ENCODE results near the gene TAF11L14. TPM values are rescaled to one million over a fixed set of nuclear protein-coding genes. Genes with fewer than 3 reads are reported as not detected.
"Not testable (repeated sequence)": the region's sequence is repeated elsewhere in the genome, so short reads cannot be mapped to it uniquely, and the experiment has no call there.

Gene TAF11L14
- total RNA-seq, result not detected in 2 replicates

DNA sequence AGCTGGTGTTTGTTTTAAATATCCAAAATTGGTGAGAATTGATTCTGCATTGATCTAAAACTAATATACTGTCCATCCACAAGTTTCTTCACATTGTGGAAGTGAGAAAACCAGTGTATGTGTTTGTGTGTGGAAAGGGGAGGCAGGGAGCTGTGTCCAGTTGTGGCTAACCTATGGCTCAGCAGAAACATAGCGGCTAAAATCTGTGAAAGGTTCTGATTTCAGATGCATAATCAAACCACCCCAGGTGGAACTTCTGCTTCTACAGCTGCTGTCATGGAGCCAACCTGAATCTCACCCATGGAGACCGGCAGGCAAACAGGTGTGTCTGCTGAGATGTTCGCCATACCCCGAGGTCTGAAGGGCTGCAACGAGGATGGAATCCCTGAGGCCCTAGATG is at the start of gene TAF11L14:
TAF11L14 (plus strand) TSS at position 301 of the 400 bp plus-strand sequence.
- DNase-seq (ENCODE audit: low read depth), result no peak

DNA sequence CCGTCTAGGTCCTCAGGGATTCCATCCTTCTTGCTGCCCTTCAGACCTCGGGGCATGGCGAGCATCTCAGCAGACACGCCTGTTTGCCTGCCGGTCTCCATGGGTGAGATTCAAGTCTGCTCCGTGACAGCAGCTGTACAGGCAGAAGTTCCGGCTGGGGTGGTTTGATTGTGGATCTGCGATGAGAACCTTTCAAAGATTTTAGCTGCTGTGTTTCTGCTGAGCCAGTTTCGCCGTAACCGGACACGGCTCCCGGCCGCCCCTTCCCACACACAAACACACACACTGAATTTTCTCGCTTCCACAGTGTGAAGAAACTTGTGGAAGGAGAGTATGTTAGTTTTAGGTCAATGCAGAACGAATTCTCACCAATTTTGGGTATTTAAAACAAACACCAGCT is 48.6 kb upstream of the TAF11L14 start, which contains the start of gene TAF11L7:
TAF11L7 (minus strand) TSS at position 101 of the 400 bp plus-strand sequence.
- not testable (repeated sequence) for DNase-seq (ENCODE audit: low read depth)

DNA sequence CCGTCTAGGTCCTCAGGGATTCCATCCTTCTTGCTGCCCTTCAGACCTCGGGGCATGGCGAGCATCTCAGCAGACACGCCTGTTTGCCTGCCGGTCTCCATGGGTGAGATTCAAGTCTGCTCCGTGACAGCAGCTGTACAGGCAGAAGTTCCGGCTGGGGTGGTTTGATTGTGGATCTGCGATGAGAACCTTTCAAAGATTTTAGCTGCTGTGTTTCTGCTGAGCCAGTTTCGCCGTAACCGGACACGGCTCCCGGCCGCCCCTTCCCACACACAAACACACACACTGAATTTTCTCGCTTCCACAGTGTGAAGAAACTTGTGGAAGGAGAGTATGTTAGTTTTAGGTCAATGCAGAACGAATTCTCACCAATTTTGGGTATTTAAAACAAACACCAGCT is 43.4 kb upstream of the TAF11L14 start, which contains the start of gene TAF11L8:
TAF11L8 (minus strand) TSS at position 101 of the 400 bp plus-strand sequence.
- DNase-seq (ENCODE audit: low read depth), result not testable (repeated sequence)

DNA sequence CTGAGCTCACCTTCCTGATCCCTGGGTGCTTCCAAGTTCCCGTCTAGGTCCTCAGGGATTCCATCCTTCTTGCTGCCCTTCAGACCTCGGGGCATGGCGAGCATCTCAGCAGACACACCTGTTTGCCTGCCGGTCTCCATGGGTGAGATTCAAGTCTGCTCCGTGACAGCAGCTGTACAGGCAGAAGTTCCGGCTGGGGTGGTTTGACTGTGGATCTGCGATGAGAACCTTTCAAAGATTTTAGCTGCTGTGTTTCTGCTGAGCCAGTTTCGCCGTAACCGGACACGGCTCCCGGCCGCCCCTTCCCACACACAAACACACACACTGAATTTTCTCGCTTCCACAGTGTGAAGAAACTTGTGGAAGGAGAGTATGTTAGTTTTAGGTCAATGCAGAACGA is 40.0 kb upstream of the TAF11L14 start, which contains the start of gene TAF11L9:
TAF11L9 (minus strand) TSS at position 140 of the 400 bp plus-strand sequence.
- not testable (repeated sequence) for DNase-seq (ENCODE audit: low read depth)

DNA sequence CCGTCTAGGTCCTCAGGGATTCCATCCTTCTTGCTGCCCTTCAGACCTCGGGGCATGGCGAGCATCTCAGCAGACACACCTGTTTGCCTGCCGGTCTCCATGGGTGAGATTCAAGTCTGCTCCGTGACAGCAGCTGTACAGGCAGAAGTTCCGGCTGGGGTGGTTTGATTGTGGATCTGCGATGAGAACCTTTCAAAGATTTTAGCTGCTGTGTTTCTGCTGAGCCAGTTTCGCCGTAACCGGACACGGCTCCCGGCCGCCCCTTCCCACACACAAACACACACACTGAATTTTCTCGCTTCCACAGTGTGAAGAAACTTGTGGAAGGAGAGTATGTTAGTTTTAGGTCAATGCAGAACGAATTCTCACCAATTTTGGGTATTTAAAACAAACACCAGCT is 36.5 kb upstream of the TAF11L14 start, which contains the start of gene TAF11L10:
TAF11L10 (minus strand) TSS at position 101 of the 400 bp plus-strand sequence.
- DNase-seq (ENCODE audit: low read depth), result not testable (repeated sequence)

DNA sequence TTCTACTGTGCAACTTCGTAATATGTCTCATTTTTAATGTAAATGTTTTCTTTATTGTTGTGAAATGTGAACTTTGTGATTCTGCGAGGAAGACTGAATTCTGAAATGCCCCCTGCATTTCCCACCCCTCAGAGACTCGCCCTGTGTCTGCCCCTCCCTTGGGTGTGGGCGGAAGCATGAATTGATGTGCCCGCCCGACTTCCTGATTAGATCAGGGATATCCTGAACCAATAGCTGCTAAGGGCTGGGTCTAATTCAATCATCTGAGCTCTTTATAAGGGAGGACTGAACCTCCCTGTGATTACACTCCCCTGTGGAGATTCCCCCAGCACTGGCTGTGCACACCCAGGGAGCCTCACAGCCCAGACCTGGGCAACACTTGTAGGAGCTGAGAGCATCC is 30.4 kb upstream of the TAF11L14 start, which contains the start of gene TAF11L11:
TAF11L11 (plus strand) TSS at position 304 of the 400 bp plus-strand sequence.
- not testable (repeated sequence) for DNase-seq (ENCODE audit: low read depth)

DNA sequence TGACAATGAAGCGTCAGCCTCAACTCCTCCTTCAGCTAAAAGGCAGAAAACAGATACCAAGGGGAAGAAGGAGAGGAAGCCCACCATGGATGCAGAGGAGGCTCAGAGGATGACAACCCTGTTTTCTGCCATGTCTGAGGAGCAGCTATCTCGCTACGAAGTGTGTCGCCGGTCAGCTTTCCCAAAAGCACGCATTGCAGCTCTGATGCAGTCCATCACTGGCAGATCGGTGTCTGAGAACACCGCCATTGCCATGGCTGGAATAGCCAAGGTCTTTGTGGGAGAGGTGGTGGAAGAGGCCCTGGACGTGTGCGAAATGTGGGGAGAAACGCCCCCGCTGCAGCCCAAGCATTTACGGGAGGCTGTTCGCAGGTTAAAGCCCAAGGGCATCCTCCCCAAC is 29.3 kb upstream of the TAF11L14 start:
- DNase-seq (ENCODE audit: low read depth), result no peak

DNA sequence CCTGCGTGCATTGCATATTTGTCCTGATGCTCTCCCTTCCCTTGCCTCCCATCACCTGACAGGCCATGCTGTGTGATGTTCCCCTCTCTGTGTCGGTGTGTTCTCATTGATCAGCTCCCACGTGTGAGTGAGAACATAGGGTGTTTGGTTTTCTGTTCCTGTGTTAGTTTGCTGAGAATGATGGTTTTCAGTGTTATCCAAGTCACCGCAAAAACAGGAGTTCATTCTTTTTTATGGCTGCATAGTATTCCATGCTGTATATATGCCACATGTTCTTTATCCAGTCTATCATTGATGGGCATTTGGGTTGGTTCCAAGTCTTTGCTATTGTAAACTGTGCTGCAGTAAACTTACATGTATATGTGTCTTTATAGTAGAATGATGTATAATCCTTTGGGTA is 26.8 kb upstream of the TAF11L14 start:
- not testable (repeated sequence) for DNase-seq (ENCODE audit: low read depth)

DNA sequence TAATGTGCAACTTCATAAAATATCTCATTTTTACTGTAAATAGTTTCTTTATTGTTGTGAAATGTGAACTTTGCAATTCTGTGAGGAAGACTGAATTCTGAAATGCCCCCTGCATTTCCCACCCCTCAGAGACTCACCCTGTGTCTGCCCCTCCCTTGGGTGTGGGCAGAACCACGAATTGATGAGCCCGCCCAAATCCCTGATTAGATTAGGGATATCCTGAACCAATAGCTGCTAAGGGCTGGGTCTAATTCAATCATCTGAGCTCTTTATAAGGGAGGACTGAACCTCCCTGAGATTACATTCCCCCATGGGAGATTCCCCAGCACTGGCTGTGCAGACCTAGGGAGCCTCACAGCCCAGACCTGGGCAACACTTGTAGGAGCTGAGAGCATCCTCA is 24.2 kb upstream of the TAF11L14 start, which contains the start of gene TAF11L12:
TAF11L12 (plus strand) TSS at position 301 of the 400 bp plus-strand sequence.
- not testable (repeated sequence) for DNase-seq (ENCODE audit: low read depth)

DNA sequence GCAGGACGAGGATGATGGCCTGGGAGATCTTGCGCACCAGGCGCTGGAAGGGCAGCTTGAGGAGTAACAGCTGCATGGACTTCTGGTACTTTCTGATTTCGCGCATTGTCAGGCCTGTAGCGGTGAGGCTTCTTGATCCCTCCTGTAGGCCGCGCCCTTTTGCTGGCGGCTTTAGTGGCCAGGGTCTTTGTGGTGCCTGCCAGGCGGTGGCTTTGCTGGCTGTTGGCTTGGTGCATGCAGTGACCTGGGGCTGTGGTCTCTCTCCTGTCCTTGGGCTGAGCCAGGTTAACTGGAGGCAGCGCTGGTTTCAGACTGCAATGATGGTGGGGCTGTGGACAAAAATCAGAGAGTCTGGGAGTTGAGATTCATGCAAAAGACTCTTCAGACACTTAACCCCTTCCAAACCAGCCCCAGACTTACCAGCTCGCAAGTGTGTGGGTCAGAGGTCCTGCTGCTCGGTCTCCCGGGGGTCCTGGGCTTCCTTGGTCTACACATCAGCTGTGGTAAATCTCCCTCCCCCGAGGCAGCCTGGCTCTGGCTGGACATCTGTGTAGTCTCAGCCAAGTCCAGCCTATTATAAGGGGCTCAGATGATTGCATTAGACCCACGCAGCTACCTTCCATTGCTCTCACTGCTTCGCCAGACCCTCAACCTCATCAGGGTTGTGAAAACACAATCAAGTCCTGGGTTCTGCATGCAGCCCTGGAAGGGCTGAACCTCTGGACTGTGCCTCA is 19.2 kb upstream of the TAF11L14 start:
- no peak for DNase-seq (ENCODE audit: low read depth)

DNA sequence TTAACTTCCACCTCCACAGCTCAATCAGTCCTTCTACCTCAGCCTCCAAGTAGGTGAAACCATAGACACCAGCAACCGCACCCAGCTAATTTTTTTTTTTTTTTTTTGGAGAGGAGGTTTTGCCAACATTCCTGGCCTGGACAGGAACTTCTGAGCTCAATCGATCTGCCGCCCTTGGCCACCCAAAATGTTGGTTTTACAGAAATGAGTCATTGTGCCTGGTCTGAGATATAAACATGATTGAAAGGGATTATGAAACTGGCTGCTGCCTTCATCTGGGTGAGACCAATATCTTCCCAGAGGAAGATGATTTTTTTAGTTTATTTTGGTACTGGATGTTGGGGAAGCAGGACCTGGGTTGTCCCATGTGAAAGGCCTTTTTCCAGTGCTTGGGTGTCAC is 14.9 kb upstream of the TAF11L14 start:
- no peak for DNase-seq (ENCODE audit: low read depth)

DNA sequence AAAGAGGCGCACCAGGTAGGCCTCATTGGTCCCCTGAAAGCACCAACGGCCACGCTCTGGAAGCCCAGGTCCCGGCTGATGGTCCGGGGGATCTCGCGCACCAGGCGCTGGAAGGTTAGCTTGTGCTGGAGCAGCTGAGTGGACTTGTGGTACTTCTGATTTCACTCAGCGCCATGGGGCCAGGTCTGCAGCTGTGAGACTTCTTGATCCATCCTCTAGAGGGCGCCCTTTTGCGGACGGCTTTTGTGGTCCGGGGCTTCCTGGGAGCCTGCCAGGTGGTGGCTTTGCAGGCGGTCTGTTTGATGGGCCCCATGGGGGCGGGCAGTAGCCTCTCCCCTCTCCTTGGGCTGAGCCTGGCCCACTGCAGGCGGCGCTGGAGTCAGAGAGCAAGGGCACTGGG is 13.6 kb upstream of the TAF11L14 start:
- DNase-seq (ENCODE audit: low read depth), result no peak

DNA sequence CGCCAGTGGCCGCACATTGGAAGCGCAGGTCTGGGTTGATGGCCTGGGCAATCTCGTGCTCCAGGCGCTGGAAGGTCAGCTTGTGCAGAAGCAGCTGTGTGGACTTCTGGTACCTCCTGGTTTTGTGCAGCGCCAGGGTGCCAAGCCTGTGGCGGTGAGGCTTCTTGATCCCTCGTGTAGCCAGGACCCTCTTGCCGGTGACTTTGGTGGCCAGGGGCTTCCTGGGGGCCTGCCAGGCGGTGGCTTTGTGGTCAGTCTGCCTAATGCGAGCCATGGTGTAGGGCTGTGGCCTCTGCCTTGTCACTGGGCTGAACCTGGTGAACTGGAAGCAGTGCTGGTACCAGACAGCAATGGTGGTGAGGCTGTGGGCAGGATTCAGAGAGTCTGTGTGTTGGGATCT is 8.6 kb upstream of the TAF11L14 start:
- DNase-seq (ENCODE audit: low read depth), result no peak

DNA sequence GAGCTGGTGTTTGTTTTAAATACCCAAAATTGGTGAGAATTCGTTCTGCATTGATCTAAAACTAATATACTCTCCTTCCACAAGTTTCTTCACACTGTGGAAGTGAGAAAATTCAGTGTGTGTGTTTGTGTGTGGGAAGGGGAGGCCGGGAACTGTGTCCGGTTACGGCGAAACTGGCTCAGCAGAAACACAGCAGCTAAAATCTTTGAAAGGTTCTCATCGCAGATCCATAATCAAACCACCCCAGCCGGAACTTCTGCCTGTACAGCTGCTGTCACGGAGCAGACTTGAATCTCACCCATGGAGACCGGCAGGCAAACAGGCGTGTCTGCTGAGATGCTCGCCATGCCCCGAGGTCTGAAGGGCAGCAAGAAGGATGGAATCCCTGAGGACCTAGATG is 2.5 kb upstream of the TAF11L14 start, which contains the start of gene TAF11L13:
TAF11L13 (plus strand) TSS at position 301 of the 400 bp plus-strand sequence.
- DNase-seq (ENCODE audit: low read depth), result not testable (repeated sequence)

DNA sequence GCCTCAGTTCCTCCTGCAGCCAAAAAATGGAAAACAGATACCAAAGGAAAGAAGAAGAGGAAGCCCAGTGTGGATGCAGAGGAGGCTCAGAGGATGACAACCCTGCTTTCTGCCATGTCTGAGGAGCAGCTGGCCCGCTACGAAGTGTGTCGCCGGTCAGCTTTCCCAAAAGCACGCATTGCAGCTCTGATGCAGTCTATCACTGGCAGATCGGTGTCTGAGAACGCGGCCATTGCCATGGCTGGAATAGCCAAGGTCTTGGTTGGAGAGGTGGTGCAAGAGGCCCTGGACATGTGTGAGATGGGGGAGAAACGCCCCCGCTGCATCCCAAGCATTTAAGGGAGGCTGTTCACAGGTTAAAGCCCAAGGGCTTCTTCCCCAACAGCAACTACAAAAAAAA is 15.0 kb downstream of the TAF11L14 start:
- DNase-seq (ENCODE audit: low read depth), result not testable (repeated sequence)

DNA sequence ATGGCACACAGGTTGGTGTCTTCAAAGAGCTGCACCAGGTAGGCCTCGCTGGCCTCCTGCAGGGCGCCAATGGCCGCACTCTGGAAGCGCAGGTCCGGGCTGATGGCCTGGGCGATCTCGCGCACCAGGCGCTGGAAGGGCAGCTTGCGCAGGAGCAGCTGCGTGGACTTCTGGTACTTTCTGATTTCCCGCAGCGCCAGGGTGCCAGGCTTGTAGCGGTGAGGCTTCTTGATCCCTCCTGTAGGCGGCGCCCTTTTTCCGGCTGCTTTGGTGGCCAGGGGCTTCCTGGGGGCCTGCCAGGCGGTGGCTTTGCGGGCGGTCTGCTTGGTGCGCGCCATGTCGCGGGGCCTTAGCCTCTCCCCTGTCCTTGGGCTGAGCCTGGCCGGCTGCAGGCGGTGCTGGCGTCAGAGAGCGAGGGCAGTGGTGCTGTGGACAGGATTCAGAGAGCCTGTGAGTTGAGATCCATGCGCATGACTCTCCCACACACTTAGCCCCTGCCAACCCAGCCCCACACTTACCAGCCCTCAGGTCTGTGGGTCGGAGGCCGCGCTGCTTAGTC is 21.0 kb downstream of the TAF11L14 start:
- DNase-seq (ENCODE audit: low read depth), result not testable (repeated sequence)

DNA sequence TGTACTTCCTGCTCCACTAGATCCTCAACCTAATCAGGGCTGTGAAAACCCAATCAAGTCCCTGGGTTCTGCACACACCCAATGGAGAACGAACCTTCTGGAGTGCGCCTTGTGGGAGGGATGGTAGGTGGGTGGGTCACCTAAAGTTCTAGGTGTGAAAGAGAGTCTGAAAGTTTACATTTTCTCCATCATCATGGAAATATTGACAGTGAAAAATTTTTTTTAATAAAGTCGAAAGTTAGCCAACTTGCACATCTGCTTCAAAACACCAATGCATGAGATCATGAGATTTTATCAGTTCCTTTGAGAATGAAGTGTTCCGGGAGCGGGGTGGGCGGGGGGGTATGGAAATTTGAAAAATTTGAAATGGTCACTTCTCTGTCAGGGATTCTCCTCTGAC is 21.7 kb downstream of the TAF11L14 start:
- DNase-seq (ENCODE audit: low read depth), result no peak

DNA sequence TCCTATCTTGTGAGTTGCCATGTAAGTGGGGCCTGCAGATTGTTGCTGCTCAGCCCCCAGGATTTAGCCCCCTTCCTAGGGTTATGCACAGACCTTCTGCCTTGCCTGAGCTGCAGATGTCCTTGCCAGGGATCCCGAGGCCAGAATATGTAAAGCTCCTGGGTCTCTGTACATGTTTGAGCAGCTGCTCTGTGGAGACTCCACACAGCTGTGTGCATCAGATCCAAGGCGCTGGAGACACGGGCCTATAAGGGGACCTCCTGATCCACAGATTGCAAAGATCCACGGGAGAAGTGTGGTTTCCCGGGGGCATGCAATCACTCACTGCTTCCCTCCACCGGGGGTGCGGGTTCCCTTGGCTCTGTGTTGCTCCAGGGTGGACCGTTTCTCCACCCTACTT is 28.9 kb downstream of the TAF11L14 start:
- no peak for DNase-seq (ENCODE audit: low read depth)

DNA sequence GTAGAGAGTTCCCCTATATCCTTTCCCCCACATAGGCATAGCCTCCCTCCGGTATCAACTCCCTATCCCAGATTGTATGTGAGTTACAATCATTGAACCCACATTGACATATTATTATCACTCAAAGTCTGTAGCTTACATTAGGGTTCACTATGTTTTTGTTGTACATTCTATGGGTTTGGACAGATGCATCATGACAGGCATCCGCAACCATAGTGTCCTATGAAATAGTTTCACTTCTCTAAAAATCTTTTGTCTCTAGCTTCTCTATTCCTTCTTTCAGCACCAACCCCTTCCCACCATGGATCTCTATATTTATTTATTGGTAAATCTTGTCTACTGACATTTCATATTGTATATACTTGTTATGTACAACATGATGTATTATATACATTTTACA is 31.6 kb downstream of the TAF11L14 start:
- DNase-seq (ENCODE audit: low read depth), result no peak

DNA sequence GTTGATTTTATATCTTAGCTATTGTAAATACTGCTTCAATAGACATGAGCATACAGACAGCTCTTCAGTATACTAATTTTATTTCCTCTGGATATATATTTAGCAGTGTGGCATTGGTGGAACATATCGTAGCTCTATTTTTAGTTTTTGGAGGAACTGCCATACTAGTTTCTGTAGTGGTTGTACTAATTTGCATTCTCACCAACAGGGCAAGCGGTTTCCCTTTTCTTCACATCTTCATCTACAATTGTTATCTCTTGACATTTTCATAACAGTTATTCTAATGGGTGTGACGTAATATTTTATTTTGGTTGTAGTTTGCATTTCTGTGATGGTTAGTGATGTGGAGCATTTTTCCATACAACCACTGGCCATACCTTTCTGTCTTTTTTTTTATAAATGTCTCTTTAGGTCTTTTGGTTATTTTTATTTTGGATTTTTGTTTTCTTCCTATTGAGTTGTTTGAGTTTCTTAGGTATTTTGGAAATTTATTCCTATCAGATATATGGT is 32.5 kb downstream of the TAF11L14 start:
- DNase-seq (ENCODE audit: low read depth), result no peak

DNA sequence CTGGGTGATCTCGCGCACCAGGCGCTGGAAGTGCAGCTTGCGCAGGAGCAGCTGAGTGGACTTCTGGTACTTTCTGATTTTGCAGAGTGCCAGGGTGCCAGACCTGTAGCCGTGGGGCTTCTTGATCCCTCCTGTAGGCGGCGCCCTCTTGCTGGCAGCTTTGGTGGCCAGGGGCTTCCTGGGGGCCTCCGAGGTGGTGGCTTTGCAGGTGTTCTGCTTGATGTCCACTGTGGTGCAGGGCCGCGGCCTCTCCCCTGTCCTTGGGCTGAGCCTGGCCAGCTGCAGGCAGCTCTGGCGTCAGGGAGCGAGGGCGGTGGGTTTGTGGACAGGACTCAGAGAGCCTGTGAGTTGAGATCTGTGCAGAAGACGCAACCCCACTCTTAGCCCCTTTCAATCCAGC is 36.1 kb downstream of the TAF11L14 start:
- no peak for DNase-seq (ENCODE audit: low read depth)

DNA sequence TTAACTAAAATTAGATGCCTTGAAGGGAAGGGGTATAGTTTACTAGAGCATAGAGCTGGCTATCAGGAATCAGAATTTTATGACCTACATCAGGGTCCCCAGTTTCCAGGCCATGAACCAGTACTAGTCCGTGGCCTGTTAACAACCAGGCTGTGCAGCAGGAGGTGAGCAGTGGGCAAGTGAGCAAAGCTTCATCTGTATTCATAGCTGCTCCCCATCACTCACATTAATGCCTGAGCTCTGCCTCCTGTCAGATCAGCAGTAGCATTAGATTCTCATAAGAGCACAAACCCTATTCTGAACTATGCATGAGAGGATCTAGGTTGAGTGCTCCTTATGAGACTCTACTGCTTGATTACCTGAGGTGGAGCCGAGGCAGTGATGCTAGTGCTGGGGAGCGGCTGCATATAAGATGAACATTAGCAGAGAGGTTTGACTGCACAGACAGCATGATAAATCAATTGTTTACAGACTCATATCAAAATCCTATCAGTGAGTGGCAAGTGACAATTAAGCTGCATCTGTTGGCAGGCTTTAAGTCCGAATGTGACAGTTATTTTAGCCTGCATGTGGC is 44.6 kb downstream of the TAF11L14 start:
- no peak for DNase-seq (ENCODE audit: low read depth)

All from renal cortical epithelial cell (primary cell).